GM10266 (cell line): Measurements from ENCODE around the gene TARP.
"Not testable (repeated sequence)": the region's sequence is repeated elsewhere in the genome, so short reads cannot be mapped to it uniquely, and the experiment has no call there.

Experiments used
- DNase-seq: peaks from one replicate; pipeline ENCODE4 v3.0.0; 2012; ENCODE audit errors: extremely low spot score
- CTCF ChIP-seq: IDR thresholded peaks from 2 replicates; pipeline ENCODE4 v1.5.1; 2012; ENCODE audit warnings: mild to moderate bottlenecking, low read depth; ENCODE audit not compliant: control insufficient read depth, insufficient read depth; ENCODE audit errors: missing control alignments

Gene TARP

GRCh38 chr7:38276096-38276877 lies 2.9 kb upstream of the TARP start:
- DNase-seq, result no peak
- no peak for TF ChIP-seq CTCF

GRCh38 chr7:38274927-38275620 lies 1.6 kb upstream of the TARP start:
- no peak for DNase-seq
- TF ChIP-seq CTCF, result no peak

GRCh38 chr7:38274486-38274885 lies 1.1 kb upstream of the TARP start:
- TF ChIP-seq CTCF, result no peak
- DNase-seq, result no peak

GRCh38 chr7:38270405-38270804 lies 3.0 kb downstream of the TARP start:
- DNase-seq, result not testable (repeated sequence)

GRCh38 chr7:38269704-38270346 lies 3.6 kb downstream of the TARP start:
- not testable (repeated sequence) for DNase-seq

- not testable (repeated sequence) for DNase-seq
These were observed 7.5 kb downstream of the TARP start for GRCh38 chr7:38265958-38266357.

- not testable (repeated sequence) for DNase-seq
These were observed 8.8 kb downstream of the TARP start for GRCh38 chr7:38264602-38265001.

- not testable (repeated sequence) for DNase-seq
These were observed 10.2 kb downstream of the TARP start for GRCh38 chr7:38263274-38263673.

GRCh38 chr7:38262545-38262944 lies 10.9 kb downstream of the TARP start:
- DNase-seq, result no peak
- TF ChIP-seq CTCF, result no peak

GRCh38 chr7:38262026-38262425 lies 11.4 kb downstream of the TARP start:
- not testable (repeated sequence) for DNase-seq

GRCh38 chr7:38261601-38262000 lies 11.8 kb downstream of the TARP start:
- not testable (repeated sequence) for DNase-seq

GRCh38 chr7:38259157-38259556 lies 14.3 kb downstream of the TARP start:
- not testable (repeated sequence) for DNase-seq
